MM.1S (cell line): ENCODE results near the gene TNRC6A.

Experiments used
- EZH2 ChIP-seq: fragments of 300-600 bp; sonication (generic); optimal IDR thresholded peaks from 2 replicates; pipeline ENCODE3; 2017; ENCODE audit warnings: low read depth, mild to moderate bottlenecking, antibody characterized with exemption, low read length, mixed read lengths
- EZH2phosphoT487 ChIP-seq: fragments of 300-600 bp; sonication (generic); IDR thresholded peaks from 2 replicates; pipeline ENCODE4 v1.6.1; 2018; ENCODE audit warnings: antibody characterized with exemption, low read length
- TF ChIP-seq, protein P1 (sequence below): fragments of 300-600 bp; sonication (generic); IDR thresholded peaks from 2 replicates; pipeline ENCODE4 v1.5.1; 2016; ENCODE audit warnings: antibody characterized with exemption, low read length, mixed read lengths

DNA sequence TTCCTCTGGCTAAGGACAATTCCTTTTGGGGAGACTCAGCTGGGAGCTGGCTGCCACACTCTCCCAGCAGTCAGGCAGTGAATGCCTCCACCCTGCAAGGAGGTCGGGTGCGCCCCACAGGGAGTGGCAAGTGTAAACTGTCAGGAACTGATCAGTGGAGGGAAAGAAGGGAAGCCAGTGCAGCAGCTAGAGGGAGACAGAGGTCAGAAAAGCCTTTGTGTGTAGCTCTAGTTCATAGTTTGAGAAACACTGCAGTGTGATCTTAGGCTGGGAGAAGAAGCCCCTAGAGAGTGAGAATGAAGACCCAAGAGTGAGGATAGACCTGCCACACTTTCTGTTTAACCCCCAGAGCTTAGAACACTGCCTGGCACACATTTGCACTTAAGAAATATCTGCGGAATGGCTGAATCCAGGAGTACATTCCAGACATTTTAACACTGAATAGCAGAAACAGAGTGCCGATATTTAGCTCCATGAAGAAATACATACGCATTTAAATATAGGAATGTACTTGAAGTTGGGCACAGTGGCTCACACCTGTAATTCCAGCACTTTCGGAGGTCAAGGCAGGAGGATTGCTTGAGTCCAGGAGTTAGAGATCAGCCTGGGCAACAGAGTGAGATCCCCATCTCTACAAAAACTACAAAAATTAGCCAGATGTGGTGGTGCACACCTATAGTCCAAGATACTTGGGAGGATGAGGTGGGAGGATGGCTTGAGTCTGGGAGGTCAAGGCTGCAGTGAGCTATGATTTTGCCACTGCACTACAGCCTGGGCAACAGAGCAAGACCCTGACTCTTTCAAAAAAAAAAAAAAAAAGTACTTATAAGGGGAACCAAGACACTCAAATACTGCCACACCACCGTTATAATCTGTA lies 105.2 kb downstream of the TNRC6A start:
- TF ChIP-seq EZH2phosphoT487 (no peak), EZH2 (no peak)
- TF ChIP-seq, protein P1, sequence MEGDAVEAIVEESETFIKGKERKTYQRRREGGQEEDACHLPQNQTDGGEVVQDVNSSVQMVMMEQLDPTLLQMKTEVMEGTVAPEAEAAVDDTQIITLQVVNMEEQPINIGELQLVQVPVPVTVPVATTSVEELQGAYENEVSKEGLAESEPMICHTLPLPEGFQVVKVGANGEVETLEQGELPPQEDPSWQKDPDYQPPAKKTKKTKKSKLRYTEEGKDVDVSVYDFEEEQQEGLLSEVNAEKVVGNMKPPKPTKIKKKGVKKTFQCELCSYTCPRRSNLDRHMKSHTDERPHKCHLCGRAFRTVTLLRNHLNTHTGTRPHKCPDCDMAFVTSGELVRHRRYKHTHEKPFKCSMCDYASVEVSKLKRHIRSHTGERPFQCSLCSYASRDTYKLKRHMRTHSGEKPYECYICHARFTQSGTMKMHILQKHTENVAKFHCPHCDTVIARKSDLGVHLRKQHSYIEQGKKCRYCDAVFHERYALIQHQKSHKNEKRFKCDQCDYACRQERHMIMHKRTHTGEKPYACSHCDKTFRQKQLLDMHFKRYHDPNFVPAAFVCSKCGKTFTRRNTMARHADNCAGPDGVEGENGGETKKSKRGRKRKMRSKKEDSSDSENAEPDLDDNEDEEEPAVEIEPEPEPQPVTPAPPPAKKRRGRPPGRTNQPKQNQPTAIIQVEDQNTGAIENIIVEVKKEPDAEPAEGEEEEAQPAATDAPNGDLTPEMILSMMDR: peak; percentile 25
